Retinal pigment epithelial cell (primary cell): ENCODE measurements around the gene SRGAP3.

ENCODE experiments used
- DNase-seq: peaks from one replicate; pipeline ENCODE4 v3.0.0-alpha.2; 2010; ENCODE audit warnings: low read depth
- H3K4me3 ChIP-seq: 2 replicates; pipeline ENCODE4 v1.5.1; 2011; ENCODE audit warnings: mild to moderate bottlenecking, low read length, control low read depth, moderate library complexity
- CTCF ChIP-seq: conservative IDR thresholded peaks from 2 replicates; pipeline ENCODE4 v1.5.1; 2011; ENCODE audit warnings: low read depth, low read length, control low read depth, inconsistent platforms

SRGAP3 gene

GRCh38 chr3:9254764-9255163, 5.3 kb upstream of the SRGAP3 start:
- DNase-seq, result no peak
- TF ChIP-seq CTCF, result no peak
- no peak overlapping the region for H3K4me3 ChIP-seq

GRCh38 chr3:9253327-9253726, 3.9 kb upstream of the SRGAP3 start:
- no peak overlapping the region for H3K4me3 ChIP-seq
- TF ChIP-seq CTCF, result no peak
- DNase-seq, result no peak

GRCh38 chr3:9251055-9251786, 1.8 kb upstream of the SRGAP3 start:
- no peak overlapping the region for H3K4me3 ChIP-seq
- TF ChIP-seq CTCF, result peak; percentile 38
- DNase-seq, result no peak

- no peak for DNase-seq
- no peak overlapping the region for H3K4me3 ChIP-seq
- peak; percentile 25 for TF ChIP-seq CTCF
Observed at GRCh38 chr3:9250236-9250635, 790 bp upstream of the SRGAP3 start.

GRCh38 chr3:9248522-9249271, 749 bp downstream of the SRGAP3 start:
- TF ChIP-seq CTCF, result no peak
- no peak for DNase-seq
- H3K4me3 ChIP-seq, result peak overlapping the region; percentile 69

GRCh38 chr3:9247941-9248521, 1.4 kb downstream of the SRGAP3 start:
- no peak for TF ChIP-seq CTCF
- DNase-seq, result no peak
- peak overlapping the region; percentile 69 for H3K4me3 ChIP-seq
